Fibroblast of upper back skin (primary cell): ENCODE measurements around the gene PRDM13.
"Not testable (repeated sequence)": the region's sequence is repeated elsewhere in the genome, so short reads cannot be mapped to it uniquely, and the experiment has no call there.

Experiments used
- DNase-seq: peaks from one replicate; pipeline ENCODE4 v3.0.0-alpha.2; 2013

Gene PRDM13

GRCh38 chr6:99606656-99607415, at the start of gene PRDM13:
Gene PRDM13 (plus strand): TSS chr6:99606833. CDS start chr6:99607035, 202 bp downstream.
- no peak for DNase-seq

DNA sequence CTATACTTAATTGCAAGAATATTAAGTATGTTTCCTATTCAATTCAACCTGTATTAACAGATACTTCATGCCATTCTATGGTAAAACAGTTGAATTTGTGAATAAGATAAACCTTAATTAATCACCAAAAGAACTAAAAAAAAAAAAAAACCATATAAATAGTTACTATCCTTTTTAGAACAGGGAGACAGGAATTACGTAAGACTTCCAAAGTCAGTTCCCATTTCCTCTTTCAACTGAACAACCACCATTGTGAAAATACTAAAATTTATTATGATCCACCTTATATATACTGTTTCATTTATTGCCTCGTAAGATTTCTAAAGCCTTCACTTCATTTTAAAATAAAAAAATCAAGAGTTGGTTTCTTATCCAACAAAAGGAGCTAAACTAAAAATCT, 47.6 kb upstream of the PRDM13 start:
- no peak for DNase-seq

DNA sequence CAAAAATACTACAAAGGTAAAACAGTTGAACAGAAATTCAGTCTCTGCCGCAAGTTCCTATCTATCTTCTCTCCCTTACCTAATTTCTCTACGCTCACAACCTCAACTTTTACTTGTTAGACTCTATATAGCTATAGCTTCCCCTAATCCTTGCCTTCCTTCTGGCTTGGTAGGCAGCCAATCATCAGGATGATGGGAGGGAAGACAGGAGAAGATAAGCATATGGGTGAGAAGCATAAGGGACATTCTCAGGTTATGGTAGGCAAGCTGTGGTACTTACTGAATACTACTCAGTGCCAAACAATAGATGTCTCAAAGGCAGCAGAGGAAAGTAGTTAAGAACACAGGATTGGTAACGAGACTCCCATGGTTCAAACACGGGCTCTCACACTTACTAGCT, 46.0 kb upstream of the PRDM13 start:
- no peak for DNase-seq

DNA sequence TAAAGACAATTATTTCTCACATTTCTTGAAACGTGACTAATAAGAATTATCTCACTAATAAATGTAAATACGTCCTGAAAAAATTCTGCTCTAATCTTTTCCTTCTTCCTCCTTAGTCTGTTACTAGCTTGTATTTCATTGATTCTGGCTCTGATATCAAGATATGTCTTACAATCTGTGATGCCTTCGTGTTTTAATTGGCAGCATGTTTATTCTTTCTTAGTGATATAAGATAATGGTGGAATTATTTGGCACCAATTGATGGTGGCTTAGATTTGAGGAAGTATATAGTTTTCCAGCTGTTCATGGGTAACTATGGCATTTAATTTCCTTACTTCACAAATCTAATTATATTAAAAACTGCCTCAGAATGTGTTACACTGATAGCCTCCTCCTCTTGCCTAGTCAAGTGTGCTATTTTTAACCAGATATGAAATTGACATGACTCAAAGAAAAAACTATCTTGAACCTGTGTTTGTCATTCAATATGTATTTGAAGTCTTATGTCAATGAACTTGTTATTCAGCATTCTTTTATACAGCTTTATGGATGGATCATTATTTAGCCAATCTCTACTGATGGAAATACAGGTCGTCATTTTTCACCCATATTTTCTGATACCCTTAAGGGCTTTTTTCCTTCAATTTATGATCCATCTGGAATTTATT, 43.4 kb upstream of the PRDM13 start:
- DNase-seq = no peak

- DNase-seq = peak; percentile 98
These were observed 38.3 kb upstream of the PRDM13 start, which contains the start of gene CCNC for GRCh38 chr6:99568103-99568933. Gene CCNC (minus strand): TSS chr6:99568660. CDS start chr6:99568527, 133 bp downstream.

DNA sequence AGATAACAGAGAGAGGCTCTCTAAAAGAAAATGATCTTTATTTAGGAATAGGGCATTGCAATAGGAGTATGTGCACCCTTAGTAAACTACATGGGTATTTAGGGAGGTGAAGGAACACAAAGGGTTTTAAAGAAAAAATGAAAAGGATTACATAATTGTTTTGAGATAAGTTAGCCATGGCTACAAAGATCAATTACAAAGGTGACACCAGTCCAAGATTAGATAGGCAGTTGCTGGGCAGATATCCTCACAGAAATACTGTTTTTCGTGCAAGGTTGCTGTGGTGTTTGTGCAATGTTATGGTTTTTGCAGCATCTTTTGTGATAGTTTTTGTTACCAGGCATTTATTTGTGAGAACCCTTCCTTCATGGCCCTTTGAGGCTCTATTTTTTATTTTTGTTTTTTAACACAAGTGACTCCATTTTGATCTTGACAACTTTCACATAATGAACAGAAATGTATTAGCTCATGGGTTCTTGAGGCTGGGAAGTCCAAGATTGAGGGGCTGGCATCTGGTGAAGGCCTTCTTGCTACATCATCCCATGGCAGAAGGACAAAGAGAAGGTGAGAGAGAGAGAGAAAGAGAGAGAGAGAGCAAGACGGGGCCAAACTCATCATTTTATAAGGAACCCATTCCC, 32.5 kb upstream of the PRDM13 start:
- DNase-seq = no peak

GRCh38 chr6:99575544-99576227, 30.9 kb upstream of the PRDM13 start:
- DNase-seq = no peak

- DNase-seq = no peak
These were observed 26.9 kb upstream of the PRDM13 start for GRCh38 chr6:99579781-99580180.

DNA sequence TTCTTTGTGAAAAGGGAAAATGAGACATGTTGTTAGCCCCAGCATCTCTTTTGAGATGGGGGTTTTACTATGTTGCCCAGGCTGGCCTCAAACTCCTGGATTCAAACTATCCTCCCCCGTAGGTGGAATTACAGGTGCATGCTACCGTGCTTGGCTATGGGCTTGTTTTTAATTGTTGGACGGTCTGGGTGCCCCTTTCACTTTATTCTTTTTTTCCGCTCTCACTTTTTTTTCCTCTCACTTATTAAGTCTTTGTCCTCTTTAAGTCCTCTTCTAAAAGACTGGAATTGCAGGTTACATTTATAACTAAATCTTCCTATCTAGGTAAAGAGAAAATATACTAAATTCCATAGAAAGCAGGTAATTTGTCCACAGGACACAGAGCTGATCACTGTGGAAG, 18.8 kb upstream of the PRDM13 start:
- no peak for DNase-seq

DNA sequence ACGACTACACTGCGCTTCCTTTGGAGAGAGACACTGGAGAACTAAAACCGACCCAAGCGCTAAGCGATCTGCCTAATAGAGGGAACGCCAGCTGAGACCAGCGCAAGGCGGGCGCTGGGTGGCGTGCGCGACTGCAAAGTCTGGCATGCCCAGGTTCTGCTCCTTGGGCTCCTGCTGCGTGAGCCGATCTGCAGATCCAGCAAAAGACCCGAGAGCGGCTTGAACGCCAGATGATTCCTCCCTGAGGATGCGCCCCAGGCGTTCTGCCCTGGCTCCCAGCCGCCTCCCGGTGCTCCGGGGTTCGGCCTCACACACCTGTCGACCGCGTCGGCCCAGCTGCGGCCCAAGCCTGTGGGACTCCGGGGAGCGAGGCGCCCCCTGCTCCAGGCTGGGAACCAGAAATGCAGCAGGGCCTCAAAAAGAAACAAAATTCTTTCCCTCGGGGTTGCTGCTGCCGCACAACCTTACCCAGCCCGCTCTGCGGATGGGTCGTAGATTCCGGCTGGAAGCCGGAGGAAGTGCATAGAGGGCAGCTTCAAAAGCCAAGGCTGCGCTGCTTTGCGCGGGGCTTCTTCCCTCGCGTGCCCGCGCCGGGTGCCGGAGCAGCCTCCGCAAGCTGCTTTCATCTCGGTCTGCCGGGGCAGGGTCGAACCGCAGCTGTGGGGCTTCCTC, 17.9 kb upstream of the PRDM13 start:
- peak; percentile 48 for DNase-seq

- no peak for DNase-seq
These were observed 17.4 kb upstream of the PRDM13 start for GRCh38 chr6:99589290-99589672.

GRCh38 chr6:99589907-99590493, 16.6 kb upstream of the PRDM13 start:
- DNase-seq = no peak

DNA sequence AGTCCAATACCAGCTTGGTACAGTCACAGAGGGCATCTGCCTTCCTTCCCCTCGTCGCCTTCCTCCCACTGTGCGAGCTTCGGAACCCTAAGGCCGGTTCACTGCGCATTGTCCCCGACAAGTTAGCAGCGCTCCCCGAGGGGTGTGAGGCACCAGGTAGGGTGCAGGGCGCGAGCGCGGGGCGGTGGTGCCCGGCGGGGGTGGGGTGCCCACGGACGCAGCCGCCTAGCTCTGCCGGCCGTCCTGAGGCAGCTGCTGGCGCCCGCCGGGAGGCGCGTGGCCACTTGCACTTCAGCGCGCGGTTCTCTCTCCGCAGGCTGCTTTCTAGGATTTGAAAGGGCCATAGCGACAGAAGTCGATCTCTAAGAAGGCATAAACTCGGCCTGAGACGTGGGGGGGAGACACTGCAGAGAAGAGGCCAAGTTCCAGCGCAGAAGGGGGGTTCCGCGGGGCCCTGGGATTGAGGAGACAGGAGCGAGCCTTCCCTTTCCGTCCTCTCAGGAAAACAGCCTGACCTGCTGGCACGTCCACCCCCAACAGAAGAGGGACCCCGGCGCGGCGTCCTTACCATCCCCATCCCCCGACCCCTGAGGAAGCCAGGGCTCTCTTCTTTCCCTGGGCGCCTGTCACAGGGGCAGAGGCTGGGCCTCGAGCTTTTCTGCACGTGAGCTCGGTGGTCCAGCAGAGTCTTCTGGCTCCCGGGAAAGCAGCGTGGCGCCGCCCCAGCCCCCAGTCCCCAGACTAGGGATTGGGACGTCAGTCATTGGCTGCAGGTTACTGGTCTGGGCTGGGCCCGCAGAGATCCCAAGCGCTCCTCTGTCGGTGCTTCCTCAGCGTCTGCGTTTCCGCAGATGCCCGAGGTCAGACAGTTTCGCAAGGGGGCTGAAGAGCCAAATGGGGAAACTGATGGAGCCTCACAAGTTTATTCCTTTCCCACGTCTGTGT, 15.6 kb upstream of the PRDM13 start:
- no peak for DNase-seq

GRCh38 chr6:99591673-99592364, 14.8 kb upstream of the PRDM13 start:
- no peak for DNase-seq

DNA sequence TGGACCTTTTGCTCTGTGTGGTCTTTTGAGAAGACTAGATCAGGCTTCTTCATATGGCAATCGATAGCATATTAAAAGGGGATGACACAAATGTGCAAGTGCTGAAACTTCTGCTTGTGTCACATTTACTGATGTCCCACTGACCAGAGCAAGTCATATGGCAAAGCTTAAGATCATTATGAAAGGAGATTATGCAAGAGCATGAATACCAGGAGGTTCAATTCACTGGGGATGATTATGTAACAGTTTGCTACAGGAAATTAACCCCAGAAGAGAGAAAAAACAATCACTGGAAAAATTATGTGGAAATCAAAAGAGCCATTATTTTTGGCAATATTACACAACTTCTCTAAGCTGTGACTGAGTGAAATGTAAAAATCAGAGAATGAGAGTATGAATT, 13.7 kb upstream of the PRDM13 start:
- DNase-seq = peak; percentile 17

DNA sequence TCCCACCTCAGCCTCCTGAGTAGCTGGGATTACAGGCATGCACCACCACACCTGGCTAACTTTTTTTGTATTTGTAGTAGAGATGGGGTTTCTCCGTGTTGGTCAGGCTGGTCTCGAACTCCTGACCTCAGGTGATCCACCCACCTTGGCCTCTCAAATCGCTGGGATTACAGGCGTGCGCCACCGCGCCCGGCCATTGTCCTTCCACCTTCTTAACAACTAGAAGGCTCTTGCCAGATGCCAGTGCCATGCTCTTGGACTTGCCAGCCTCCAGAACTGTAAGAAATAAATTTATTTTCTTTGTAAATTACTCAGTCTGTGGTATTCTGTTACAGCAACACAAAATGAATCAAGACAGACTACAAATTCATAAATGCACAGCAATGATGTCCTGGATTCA, 11.9 kb upstream of the PRDM13 start:
- DNase-seq = not testable (repeated sequence)

GRCh38 chr6:99602520-99603420, 3.9 kb upstream of the PRDM13 start:
- DNase-seq = no peak

GRCh38 chr6:99603421-99604165, 3.0 kb upstream of the PRDM13 start:
- DNase-seq = no peak
